ENCODE measurements around the gene TRMT112.
"Not testable (repeated sequence)": the region's sequence is repeated elsewhere in the genome, so short reads cannot be mapped to it uniquely, and the experiment has no call there.

The TRMT112 gene

DNA sequence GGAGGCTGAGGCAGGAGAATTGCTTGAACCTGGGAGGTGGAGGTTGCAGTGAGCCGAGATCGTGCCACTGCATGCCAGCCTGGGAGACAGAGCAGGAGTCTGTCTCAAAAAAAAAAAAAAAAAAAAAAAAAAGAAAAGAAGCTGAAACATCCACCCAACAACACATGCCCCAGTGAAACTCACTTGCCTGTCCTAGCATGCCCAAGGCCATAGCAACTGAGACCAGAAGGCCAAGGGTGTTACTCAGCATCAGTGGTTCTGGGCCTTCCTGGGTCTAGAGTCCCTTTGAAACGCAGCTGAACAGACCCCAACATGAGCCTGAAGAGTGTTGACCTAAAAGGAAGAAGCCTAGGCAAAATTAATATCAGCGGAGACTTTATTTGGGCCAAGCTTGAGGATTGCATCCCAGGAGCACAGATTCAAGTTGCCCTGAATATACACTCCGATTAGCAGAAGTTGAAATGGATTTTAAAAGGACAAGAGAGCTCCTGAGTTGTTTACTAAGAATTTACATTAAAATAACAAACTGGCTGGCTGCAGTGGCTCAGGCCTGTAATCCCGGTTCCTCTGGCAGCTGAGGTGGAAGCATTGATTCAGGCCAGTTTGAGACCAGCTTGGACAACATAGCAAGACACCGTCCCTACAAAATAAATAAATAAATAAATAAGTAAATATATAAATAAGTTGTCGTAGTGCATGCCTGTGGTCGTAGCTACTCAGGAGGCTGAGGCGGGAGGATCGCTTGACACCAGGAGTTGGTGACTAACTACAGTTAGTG, 7.5 kb upstream of the TRMT112 start:
- no peaks in the 10 kb centered on the region for H3K9me3 Mint-ChIP-seq
- peaks cover 17% of the 10 kb centered on the region for H3K36me3 Mint-ChIP-seq (ENCODE audit: low read depth)
- no peak overlapping the region for H3K27ac Mint-ChIP-seq
- H3K27me3 Mint-ChIP-seq = no peaks in the 10 kb centered on the region
- peaks cover 6% of the 10 kb centered on the region for H3K4me1 Mint-ChIP-seq (ENCODE audit: low read depth)
- H3K4me3 Mint-ChIP-seq = no peak overlapping the region

DNA sequence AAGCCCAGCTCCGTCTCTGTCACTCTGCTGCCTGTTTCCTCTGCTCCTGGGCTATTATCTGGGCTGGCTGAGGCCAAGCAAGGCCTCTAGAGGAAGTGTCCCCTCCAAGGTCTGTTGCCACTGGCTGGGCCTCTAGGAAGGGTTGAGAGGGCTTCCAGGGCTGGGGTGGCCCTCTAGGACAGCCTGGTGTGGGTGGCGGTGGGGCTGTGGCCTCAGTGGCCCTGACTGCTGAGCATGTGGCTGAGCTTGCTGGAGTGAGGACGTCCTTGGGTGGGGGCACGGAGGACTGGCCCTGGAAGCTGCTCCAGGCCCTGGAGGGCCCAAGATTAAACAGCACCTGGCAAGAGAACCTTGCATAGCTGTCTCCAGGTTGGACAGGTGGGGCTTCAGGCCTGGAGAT, 6.6 kb upstream of the TRMT112 start:
- H3K27me3 Mint-ChIP-seq, H3K4me3 Mint-ChIP-seq, H3K9me3 Mint-ChIP-seq, H3K27ac Mint-ChIP-seq: not testable (repeated sequence)
- Mint-ChIP-seq H3K4me1 (ENCODE audit: low read depth) (peaks cover 15% of the 10 kb centered on the region), H3K36me3 (ENCODE audit: low read depth) (peaks cover 17% of the 10 kb centered on the region)

DNA sequence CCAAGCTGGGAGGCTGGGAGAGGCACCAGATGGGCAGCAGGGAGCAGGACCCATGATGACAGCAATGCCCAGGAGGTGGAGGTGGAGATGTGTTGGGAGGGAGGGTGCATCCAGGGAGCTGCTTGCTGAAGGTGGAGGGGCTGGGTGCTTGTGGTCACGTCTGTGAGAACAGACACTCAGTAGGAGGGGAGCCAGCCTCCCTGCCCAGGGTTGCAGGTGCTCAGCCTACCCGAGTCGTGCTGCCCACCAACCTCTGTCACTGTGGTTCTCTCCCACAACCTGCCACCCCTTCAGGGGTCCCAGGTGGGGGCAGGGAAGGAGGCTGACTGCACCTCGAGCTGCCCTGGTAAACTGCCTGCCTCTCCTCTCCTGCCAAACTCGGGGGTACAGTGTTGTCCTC, 6.0 kb upstream of the TRMT112 start:
- H3K9me3 Mint-ChIP-seq = no peaks in the 10 kb centered on the region
- no peaks in the 10 kb centered on the region for H3K27me3 Mint-ChIP-seq
- H3K27ac Mint-ChIP-seq = no peak overlapping the region
- H3K4me3 Mint-ChIP-seq = no peak overlapping the region
- peaks cover 18% of the 10 kb centered on the region for H3K4me1 Mint-ChIP-seq (ENCODE audit: low read depth)
- H3K36me3 Mint-ChIP-seq (ENCODE audit: low read depth) = peaks cover 17% of the 10 kb centered on the region

- H3K4me3 Mint-ChIP-seq = no peak overlapping the region
- no peak overlapping the region for H3K27ac Mint-ChIP-seq
- H3K27me3 Mint-ChIP-seq = no peaks in the 10 kb centered on the region
- H3K9me3 Mint-ChIP-seq = no peaks in the 10 kb centered on the region
- H3K36me3 Mint-ChIP-seq (ENCODE audit: low read depth) = peaks cover 17% of the 10 kb centered on the region
- H3K4me1 Mint-ChIP-seq (ENCODE audit: low read depth) = peaks cover 18% of the 10 kb centered on the region
Measured at GRCh38 chr11:64322925-64323260, 5.5 kb upstream of the TRMT112 start.

- Mint-ChIP-seq H3K36me3 (ENCODE audit: low read depth) (peaks cover 24% of the 10 kb centered on the region), H3K27ac (no peak overlapping the region), H3K4me1 (ENCODE audit: low read depth) (peaks cover 27% of the 10 kb centered on the region), H3K9me3 (no peaks in the 10 kb centered on the region), H3K4me3 (no peak overlapping the region), H3K27me3 (no peaks in the 10 kb centered on the region)
Measured at GRCh38 chr11:64321533-64321932, 4.2 kb upstream of the TRMT112 start.

DNA sequence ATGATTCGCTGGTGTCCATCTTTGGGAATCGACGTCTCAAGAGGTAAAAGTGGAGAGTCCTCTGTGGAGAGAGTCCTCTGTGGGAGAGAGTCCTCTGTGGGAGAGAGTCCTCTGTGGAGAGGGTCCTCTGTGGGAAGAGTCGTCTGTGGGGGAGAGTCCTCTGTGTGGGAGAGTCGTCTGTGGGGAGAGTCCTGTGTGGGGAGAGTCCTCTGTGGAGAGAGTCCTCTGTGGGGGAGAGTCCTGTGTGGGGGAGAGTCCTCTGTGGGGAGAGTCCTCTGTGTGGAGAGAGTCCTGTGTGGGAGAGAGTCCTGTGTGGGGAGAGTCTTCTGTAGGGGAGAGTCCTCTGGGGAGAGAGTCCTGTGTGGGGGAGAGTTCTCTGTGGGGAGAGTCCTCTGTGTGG, 3.7 kb upstream of the TRMT112 start:
- Mint-ChIP-seq H3K9me3 (no peaks in the 10 kb centered on the region), H3K27ac (no peak overlapping the region), H3K4me3 (no peak overlapping the region), H3K27me3 (no peaks in the 10 kb centered on the region), H3K36me3 (ENCODE audit: low read depth) (peaks cover 28% of the 10 kb centered on the region), H3K4me1 (ENCODE audit: low read depth) (peaks cover 31% of the 10 kb centered on the region)

- H3K27ac Mint-ChIP-seq = no peak overlapping the region
- H3K9me3 Mint-ChIP-seq = no peaks in the 10 kb centered on the region
- peaks cover 28% of the 10 kb centered on the region for H3K36me3 Mint-ChIP-seq (ENCODE audit: low read depth)
- H3K4me3 Mint-ChIP-seq = no peak overlapping the region
- no peaks in the 10 kb centered on the region for H3K27me3 Mint-ChIP-seq
- H3K4me1 Mint-ChIP-seq (ENCODE audit: low read depth) = peaks cover 31% of the 10 kb centered on the region
Measured at GRCh38 chr11:64320556-64320955, 3.2 kb upstream of the TRMT112 start.

GRCh38 chr11:64318766-64319761, 1.7 kb upstream of the TRMT112 start:
- H3K4me3 Mint-ChIP-seq = peak overlapping the region; percentile 98
- H3K4me1 Mint-ChIP-seq (ENCODE audit: low read depth) = peaks cover 36% of the 10 kb centered on the region
- peaks cover 33% of the 10 kb centered on the region for H3K36me3 Mint-ChIP-seq (ENCODE audit: low read depth)
- no peaks in the 10 kb centered on the region for H3K27me3 Mint-ChIP-seq
- H3K9me3 Mint-ChIP-seq = no peaks in the 10 kb centered on the region
- peak overlapping the region; percentile 99 for H3K27ac Mint-ChIP-seq

GRCh38 chr11:64317961-64318765, 804 bp upstream of the TRMT112 start, which contains the start of gene PRDX5:
PRDX5 (plus strand) TSS chr11:64318121; CDS start chr11:64318216, 95 bp downstream.
- Mint-ChIP-seq H3K4me1 (ENCODE audit: low read depth) (peaks cover 38% of the 10 kb centered on the region), H3K36me3 (ENCODE audit: low read depth) (peaks cover 37% of the 10 kb centered on the region), H3K27me3 (no peaks in the 10 kb centered on the region), H3K9me3 (no peaks in the 10 kb centered on the region), H3K4me3 (peak within 1 kb of the TSS; percentile 98), H3K27ac (peak within 1 kb of the TSS; percentile 99)

GRCh38 chr11:64316672-64317324, 561 bp downstream of the TRMT112 start:
- H3K4me3 Mint-ChIP-seq = peak overlapping the region; percentile 98
- peak overlapping the region; percentile 99 for H3K27ac Mint-ChIP-seq
- H3K27me3 Mint-ChIP-seq = no peaks in the 10 kb centered on the region
- peaks cover 40% of the 10 kb centered on the region for H3K36me3 Mint-ChIP-seq (ENCODE audit: low read depth)
- H3K9me3 Mint-ChIP-seq = no peaks in the 10 kb centered on the region
- H3K4me1 Mint-ChIP-seq (ENCODE audit: low read depth) = peaks cover 46% of the 10 kb centered on the region

GRCh38 chr11:64315667-64316526, 1.5 kb downstream of the TRMT112 start:
- Mint-ChIP-seq H3K36me3 (ENCODE audit: low read depth) (peaks cover 37% of the 10 kb centered on the region), H3K27ac (peak overlapping the region; percentile 99), H3K4me1 (ENCODE audit: low read depth) (peaks cover 45% of the 10 kb centered on the region), H3K4me3 (peak overlapping the region; percentile 98)
- H3K27me3 Mint-ChIP-seq, H3K9me3 Mint-ChIP-seq: not testable (repeated sequence)

- Mint-ChIP-seq H3K27ac (peak overlapping the region; percentile 76), H3K9me3 (no peaks in the 10 kb centered on the region), H3K4me3 (peak overlapping the region; percentile 13), H3K36me3 (ENCODE audit: low read depth) (peaks cover 35% of the 10 kb centered on the region), H3K4me1 (ENCODE audit: low read depth) (peaks cover 44% of the 10 kb centered on the region), H3K27me3 (no peaks in the 10 kb centered on the region)
Measured at GRCh38 chr11:64314805-64315561, 2.4 kb downstream of the TRMT112 start.
